Neutrophil (primary cell): Measurements from ENCODE around the gene GALE.
A peak's percentile ranks its signal among the peaks of the same experiment; 100 is the strongest.

Source experiments
- H3K27ac ChIP-seq: fragments of 200-600 bp; sonication (generic); 2 replicates; pipeline ENCODE4 v1.5.1; 2016; ENCODE audit warnings: mild to moderate bottlenecking, moderate library complexity
- H3K27me3 ChIP-seq: fragments of 200-600 bp; sonication (generic); 2 replicates; pipeline ENCODE4 v1.6.0; 2016; ENCODE audit warnings: mild to moderate bottlenecking
- H3K36me3 ChIP-seq: fragments of 200-600 bp; sonication (generic); 2 replicates; pipeline ENCODE4 v1.5.1; 2017
- H3K4me1 ChIP-seq, 2 experiments: fragments of 200-600 bp in 1 of 2; sonication (generic) in 1 of 2; 1 replicate in 1 of 2; 2 replicates in 1 of 2; pipeline versions ENCODE4 v1.5.1 to v1.6.1; 2013 to 2016; ENCODE audit warnings: low read depth in 1 of 2, low read length in 1 of 2, mild to moderate bottlenecking in 1 of 2, moderate library complexity in 1 of 2; ENCODE audit not compliant: control insufficient read depth in 1 of 2, insufficient read depth in 1 of 2
- H3K4me3 ChIP-seq, 2 experiments: fragments of 200-600 bp in 1 of 2; sonication (generic) in 1 of 2; 1 replicate in 1 of 2; 2 replicates in 1 of 2; pipeline ENCODE4 v1.5.1; 2013 to 2016; ENCODE audit warnings: low read depth in 1 of 2, low read length in 1 of 2, mild to moderate bottlenecking in 1 of 2, moderate library complexity in 1 of 2
- H3K9me3 ChIP-seq: fragments of 200-600 bp; sonication (generic); 2 replicates; pipeline ENCODE4 v1.5.1; 2016
- TF ChIP-seq, protein P1 (sequence below): fragments of 200-600 bp; sonication (generic); IDR thresholded peaks from 2 replicates; pipeline ENCODE4 v1.5.1; 2016; ENCODE audit warnings: antibody characterized with exemption

GALE gene

GRCh38 chr1:23793018-23793781 is 7.4 kb downstream of the GALE start:
- H3K4me1 ChIP-seq, result peaks cover 20 to 24% of the 10 kb centered on the region in 2 experiments
- no peak overlapping the region for H3K4me3 ChIP-seq
- H3K27ac ChIP-seq, result no peak overlapping the region
- peaks cover 54% of the 10 kb centered on the region for H3K36me3 ChIP-seq
- H3K27me3 ChIP-seq, result no peaks in the 10 kb centered on the region
- H3K9me3 ChIP-seq, result no peaks in the 10 kb centered on the region
- TF ChIP-seq, protein P1, sequence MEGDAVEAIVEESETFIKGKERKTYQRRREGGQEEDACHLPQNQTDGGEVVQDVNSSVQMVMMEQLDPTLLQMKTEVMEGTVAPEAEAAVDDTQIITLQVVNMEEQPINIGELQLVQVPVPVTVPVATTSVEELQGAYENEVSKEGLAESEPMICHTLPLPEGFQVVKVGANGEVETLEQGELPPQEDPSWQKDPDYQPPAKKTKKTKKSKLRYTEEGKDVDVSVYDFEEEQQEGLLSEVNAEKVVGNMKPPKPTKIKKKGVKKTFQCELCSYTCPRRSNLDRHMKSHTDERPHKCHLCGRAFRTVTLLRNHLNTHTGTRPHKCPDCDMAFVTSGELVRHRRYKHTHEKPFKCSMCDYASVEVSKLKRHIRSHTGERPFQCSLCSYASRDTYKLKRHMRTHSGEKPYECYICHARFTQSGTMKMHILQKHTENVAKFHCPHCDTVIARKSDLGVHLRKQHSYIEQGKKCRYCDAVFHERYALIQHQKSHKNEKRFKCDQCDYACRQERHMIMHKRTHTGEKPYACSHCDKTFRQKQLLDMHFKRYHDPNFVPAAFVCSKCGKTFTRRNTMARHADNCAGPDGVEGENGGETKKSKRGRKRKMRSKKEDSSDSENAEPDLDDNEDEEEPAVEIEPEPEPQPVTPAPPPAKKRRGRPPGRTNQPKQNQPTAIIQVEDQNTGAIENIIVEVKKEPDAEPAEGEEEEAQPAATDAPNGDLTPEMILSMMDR, result no peak

- H3K27ac ChIP-seq, result peak overlapping the region; percentile 85
- H3K4me3 ChIP-seq, result peak overlapping the region in 1 of 2 experiments; percentile 95
- H3K36me3 ChIP-seq, result peaks cover 51% of the 10 kb centered on the region
- TF ChIP-seq, protein P1, result no peak
- H3K9me3 ChIP-seq, result no peaks in the 10 kb centered on the region
- H3K27me3 ChIP-seq, result no peaks in the 10 kb centered on the region
- peaks cover 20 to 24% of the 10 kb centered on the region in 2 experiments for H3K4me1 ChIP-seq
These were observed 8.2 kb downstream of the GALE start for GRCh38 chr1:23792151-23792945.

GRCh38 chr1:23791516-23792047 is 9.0 kb downstream of the GALE start:
- H3K27me3 ChIP-seq, result no peaks in the 10 kb centered on the region
- H3K36me3 ChIP-seq, result peaks cover 51% of the 10 kb centered on the region
- H3K27ac ChIP-seq, result peak overlapping the region; percentile 85
- peak overlapping the region; percentile 72 to 95 for H3K4me3 ChIP-seq
- peaks cover 20 to 24% of the 10 kb centered on the region in 2 experiments for H3K4me1 ChIP-seq
- H3K9me3 ChIP-seq, result no peaks in the 10 kb centered on the region
- TF ChIP-seq, protein P1, result no peak

GRCh38 chr1:23790696-23791515 is 9.6 kb downstream of the GALE start, which contains the start of gene LYPLA2:
Gene LYPLA2, plus strand, starts transcription at chr1:23791145. Its CDS starts 1,538 bp downstream, at chr1:23792683.
- Histone ChIP-seq H3K27ac (peak within 1 kb of the TSS; percentile 85), H3K27me3 (no peaks in the 10 kb centered on the region), H3K4me1 (peaks cover 20 to 24% of the 10 kb centered on the region in 2 experiments), H3K36me3 (peaks cover 51% of the 10 kb centered on the region), H3K4me3 (peak within 1 kb of the TSS; percentile 72 to 95), H3K9me3 (no peaks in the 10 kb centered on the region)
- TF ChIP-seq, protein P1, result peak; percentile 22

DNA sequence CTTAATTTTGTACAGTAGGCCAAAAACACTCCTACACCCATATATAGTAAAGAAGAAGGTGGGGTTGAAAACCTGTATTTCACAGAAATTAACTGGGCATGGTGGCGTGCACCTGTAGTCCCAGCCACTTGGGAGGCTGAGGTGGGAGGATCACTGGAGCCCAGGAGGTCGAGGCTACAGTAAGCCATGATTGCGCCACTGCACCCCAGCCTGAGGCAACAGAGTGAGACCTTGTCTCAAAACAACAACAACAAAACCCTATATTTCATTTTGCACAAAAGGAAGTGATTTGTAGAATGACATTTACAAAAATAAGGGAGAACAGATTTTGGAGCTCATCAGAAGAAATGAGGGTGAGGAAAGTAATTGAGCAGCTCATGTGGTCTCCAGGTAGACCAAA is 11.9 kb downstream of the GALE start:
- Histone ChIP-seq H3K9me3 (no peaks in the 10 kb centered on the region), H3K27ac (peak overlapping the region; percentile 20), H3K4me1 (peaks cover 20 to 24% of the 10 kb centered on the region in 2 experiments), H3K4me3 (no peak overlapping the region), H3K27me3 (no peaks in the 10 kb centered on the region), H3K36me3 (peaks cover 45% of the 10 kb centered on the region)
- TF ChIP-seq, protein P1, result no peak
